Chondrocyte (in vitro differentiated cells): ENCODE data around the gene SERGEF. TPM values are rescaled to one million over a fixed set of nuclear protein-coding genes. Genes with fewer than 3 reads are reported as not detected.

Experiments used
- DNase-seq: peaks from one replicate; pipeline ENCODE4 v3.0.0; 2021; ENCODE audit warnings: mixed read lengths, low spot score
- H3K27ac Mint-ChIP-seq: one replicate; pipeline ENCODE4 v1.8.0; 2021; ENCODE audit warnings: mild to moderate bottlenecking, moderate library complexity, mixed read lengths; ENCODE audit not compliant: unreplicated experiment
- H3K27me3 Mint-ChIP-seq: 2 replicates; pipeline ENCODE4 v1.8.0; 2021; ENCODE audit warnings: low read depth, mixed read lengths
- H3K36me3 Mint-ChIP-seq: 2 replicates; pipeline ENCODE4 v1.8.0; 2021; ENCODE audit warnings: low read depth, mixed read lengths
- H3K4me1 Mint-ChIP-seq: 2 replicates; pipeline ENCODE4 v1.8.0; 2021; ENCODE audit warnings: low read depth, mild to moderate bottlenecking, mixed read lengths
- H3K4me3 Mint-ChIP-seq: one replicate; pipeline ENCODE4 v1.8.0; 2021; ENCODE audit warnings: mild to moderate bottlenecking, moderate library complexity, mixed read lengths; ENCODE audit not compliant: unreplicated experiment
- H3K9me3 Mint-ChIP-seq: 2 replicates; pipeline ENCODE4 v1.8.0; 2021; ENCODE audit warnings: low read depth, mixed read lengths
- total RNA-seq: library from RNA; stranded (reverse); gene quantifications from 3 replicates; pipeline ENCODE4 v1.2.1, GENCODE V29; 2021
- TF ChIP-seq, protein P1 (sequence below): fragments of 200-600 bp; sonication (generic); IDR thresholded peaks from 2 replicates; pipeline ENCODE4 v1.5.0; 2021; ENCODE audit warnings: antibody characterized with exemption, mild to moderate bottlenecking, moderate library complexity

The SERGEF gene
- total RNA-seq, 1 donor from 2014 or later: 37.6 TPM

DNA sequence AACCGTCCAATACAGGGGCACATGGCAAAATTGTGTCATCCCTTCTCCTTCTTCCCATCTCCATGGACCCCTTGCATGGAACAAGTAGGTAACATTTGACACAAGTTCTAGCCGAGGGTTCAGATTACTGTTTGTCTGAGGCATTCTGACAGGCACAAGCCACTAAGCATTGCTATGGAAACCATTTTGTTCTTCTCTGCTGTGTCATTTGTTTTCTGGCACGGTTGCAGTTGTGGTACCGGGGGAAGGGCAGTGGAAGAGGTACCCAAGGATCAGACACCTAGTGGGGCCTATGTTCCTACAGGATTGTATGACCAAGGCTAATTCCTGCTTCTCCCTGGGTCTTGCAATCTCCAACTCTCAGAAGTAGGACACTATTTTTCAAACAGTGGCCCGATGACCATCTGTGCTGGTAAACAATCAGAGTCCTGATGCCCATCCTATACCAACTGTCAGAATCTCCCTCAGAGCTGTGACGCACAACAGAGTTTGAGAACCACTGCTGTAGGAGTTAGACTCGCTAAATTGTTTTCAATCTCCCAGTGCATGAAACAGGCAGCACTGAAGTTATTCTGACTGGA, 209.0 kb downstream of the SERGEF start:
- no peak for DNase-seq
- H3K27me3 Mint-ChIP-seq: no peaks in the 10 kb centered on the region
- H3K9me3 Mint-ChIP-seq: no peaks in the 10 kb centered on the region
- TF ChIP-seq, protein P1, sequence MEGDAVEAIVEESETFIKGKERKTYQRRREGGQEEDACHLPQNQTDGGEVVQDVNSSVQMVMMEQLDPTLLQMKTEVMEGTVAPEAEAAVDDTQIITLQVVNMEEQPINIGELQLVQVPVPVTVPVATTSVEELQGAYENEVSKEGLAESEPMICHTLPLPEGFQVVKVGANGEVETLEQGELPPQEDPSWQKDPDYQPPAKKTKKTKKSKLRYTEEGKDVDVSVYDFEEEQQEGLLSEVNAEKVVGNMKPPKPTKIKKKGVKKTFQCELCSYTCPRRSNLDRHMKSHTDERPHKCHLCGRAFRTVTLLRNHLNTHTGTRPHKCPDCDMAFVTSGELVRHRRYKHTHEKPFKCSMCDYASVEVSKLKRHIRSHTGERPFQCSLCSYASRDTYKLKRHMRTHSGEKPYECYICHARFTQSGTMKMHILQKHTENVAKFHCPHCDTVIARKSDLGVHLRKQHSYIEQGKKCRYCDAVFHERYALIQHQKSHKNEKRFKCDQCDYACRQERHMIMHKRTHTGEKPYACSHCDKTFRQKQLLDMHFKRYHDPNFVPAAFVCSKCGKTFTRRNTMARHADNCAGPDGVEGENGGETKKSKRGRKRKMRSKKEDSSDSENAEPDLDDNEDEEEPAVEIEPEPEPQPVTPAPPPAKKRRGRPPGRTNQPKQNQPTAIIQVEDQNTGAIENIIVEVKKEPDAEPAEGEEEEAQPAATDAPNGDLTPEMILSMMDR: no peak
- H3K4me1 Mint-ChIP-seq: peaks cover 3% of the 10 kb centered on the region
- H3K36me3 Mint-ChIP-seq: no peaks in the 10 kb centered on the region
- H3K27ac Mint-ChIP-seq: no peak overlapping the region
- no peak overlapping the region for H3K4me3 Mint-ChIP-seq

DNA sequence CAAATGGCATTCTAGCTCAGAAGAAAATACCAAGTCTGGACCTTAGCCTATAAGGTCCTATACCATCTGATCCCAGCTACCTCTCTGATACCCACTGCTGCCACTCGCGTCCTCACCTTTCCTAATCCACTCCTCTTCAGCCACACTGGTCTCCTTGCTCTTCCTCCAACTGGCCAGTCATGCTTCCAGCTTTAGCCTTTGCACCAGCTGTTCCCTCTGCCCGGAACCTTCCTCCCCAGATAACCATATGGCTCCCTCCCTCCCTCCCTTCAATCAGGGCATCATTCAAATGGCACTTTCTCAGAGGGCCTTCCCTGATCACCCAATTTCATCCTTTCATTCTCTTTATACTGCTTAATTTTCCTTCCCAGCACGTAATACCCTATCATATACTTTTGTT, 210.4 kb downstream of the SERGEF start:
- Mint-ChIP-seq H3K36me3 (no peaks in the 10 kb centered on the region), H3K4me3 (no peak overlapping the region), H3K4me1 (peaks cover 3% of the 10 kb centered on the region), H3K9me3 (no peaks in the 10 kb centered on the region), H3K27ac (no peak overlapping the region), H3K27me3 (no peaks in the 10 kb centered on the region)
- TF ChIP-seq, protein P1: no peak
- DNase-seq: no peak

DNA sequence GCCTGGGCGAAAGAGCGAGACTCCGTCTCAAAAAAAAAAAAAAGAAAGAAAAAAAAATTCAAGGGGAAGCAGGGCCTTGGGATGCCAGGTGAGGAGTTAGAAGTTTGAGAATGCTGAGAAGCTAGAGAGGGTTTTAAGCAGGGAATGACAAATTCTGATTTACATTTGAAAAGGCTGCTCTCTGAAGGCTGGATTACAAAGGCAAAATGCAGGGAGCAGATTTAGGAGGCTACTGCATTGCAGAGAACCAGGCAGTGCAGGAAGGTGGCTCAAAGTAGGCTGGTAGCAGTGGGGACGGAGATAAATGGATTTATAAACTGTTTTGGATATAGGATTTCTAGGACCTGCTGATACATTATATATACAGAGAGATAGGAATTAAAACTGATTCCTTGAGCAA, 211.7 kb downstream of the SERGEF start:
- Mint-ChIP-seq H3K4me3 (no peak overlapping the region), H3K4me1 (peaks cover 3% of the 10 kb centered on the region), H3K27ac (no peak overlapping the region), H3K9me3 (no peaks in the 10 kb centered on the region), H3K36me3 (no peaks in the 10 kb centered on the region), H3K27me3 (no peaks in the 10 kb centered on the region)
- DNase-seq: no peak
- TF ChIP-seq, protein P1: no peak

- no peak overlapping the region for H3K4me3 Mint-ChIP-seq
- peaks cover 3% of the 10 kb centered on the region for H3K4me1 Mint-ChIP-seq
- DNase-seq: no peak
- TF ChIP-seq, protein P1: no peak
- H3K27me3 Mint-ChIP-seq: no peaks in the 10 kb centered on the region
- no peaks in the 10 kb centered on the region for H3K36me3 Mint-ChIP-seq
- no peaks in the 10 kb centered on the region for H3K9me3 Mint-ChIP-seq
- H3K27ac Mint-ChIP-seq: no peak overlapping the region
Measured at GRCh38 chr11:17799147-17799546, 213.7 kb downstream of the SERGEF start.

GRCh38 chr11:17798716-17799115, 214.1 kb downstream of the SERGEF start:
- Mint-ChIP-seq H3K4me1 (peaks cover 1% of the 10 kb centered on the region), H3K27ac (no peak overlapping the region), H3K36me3 (no peaks in the 10 kb centered on the region), H3K4me3 (no peak overlapping the region), H3K27me3 (no peaks in the 10 kb centered on the region), H3K9me3 (no peaks in the 10 kb centered on the region)
- DNase-seq: no peak
- TF ChIP-seq, protein P1: no peak
